DMS79 treated with DMSO at 0.1 percent for 48 hours (cell line): ENCODE data around the gene ITIH3.

Experiments used
- DNase-seq: peaks from one replicate; lab custom pipeline; 2025; lab: John Stamatoyannopoulos, UW

Gene ITIH3

DNA sequence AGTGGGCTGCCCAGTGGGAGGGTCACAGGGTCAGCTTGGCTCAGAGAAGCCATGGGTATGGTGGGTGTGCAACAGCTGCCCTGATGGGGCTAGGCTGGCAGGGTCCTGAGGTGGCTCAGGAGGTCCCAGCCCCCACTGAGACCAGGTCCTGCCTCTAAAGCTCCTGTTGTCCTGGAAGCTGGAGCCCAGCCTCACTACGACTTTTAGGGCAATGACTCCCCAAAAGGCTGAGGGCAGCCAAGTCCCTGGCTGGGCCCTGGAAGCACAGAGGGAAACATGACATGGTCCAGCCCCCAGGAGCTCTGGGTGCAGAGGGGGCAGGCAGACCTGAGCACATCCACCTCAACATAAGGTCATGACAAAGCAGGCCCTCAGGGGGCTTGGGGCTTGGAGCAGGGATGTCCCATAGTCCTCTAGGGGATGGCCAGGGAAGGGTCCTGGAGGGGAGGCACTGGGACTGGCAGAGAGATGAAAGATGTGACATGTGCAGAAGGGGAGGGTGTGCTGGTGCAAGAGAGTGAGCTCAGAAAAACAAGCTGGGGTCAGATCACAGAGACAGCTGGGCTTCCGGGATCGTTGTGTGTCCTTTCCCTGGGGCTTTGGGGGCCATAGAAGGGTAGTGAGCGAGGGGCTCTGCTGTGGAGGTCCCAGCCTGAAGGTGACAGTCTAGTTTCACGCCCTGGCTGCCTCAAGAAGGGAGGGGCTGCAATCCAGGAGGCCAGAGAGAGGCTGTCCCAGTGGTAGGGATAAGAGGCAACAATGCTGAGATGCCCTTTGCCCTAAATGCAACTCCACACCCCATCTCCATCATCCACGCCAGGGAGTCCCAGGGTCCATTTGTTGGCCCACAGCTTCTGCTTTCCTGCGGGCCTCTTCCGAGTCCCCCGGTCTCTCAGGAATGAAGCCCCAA is 639 bp upstream of the ITIH3 start:
- DNase-seq, result no peak

DNA sequence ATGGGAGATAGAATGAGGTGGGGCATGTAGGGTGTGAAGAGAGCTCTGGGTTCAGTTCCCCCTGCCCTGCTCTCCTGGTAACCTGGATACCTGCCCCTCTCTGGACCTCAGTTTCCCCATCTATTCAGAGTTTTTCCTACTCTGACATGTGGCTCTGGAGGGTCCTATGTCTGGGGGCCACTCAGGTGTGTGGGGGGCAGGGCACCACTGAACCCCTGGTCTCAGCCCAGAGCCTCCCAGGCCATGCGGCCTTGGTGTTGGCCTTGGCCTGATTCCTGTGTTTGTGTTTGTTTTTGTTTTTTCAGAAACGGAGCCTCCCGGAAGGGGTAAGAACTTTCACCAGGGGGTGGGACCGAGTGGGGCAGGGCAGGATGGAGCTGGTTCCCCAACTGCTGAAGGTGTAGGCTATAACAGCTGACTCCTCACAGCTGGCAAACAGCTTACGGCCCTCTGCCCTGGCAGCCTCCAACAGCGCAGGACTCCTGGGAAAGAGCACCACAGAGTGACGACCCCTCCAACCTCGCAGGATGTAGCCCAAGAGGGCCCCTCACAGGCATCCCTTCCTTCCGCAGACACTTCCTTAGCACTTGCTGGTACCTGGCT is 803 bp downstream of the ITIH3 start:
- no peak for DNase-seq

DNA sequence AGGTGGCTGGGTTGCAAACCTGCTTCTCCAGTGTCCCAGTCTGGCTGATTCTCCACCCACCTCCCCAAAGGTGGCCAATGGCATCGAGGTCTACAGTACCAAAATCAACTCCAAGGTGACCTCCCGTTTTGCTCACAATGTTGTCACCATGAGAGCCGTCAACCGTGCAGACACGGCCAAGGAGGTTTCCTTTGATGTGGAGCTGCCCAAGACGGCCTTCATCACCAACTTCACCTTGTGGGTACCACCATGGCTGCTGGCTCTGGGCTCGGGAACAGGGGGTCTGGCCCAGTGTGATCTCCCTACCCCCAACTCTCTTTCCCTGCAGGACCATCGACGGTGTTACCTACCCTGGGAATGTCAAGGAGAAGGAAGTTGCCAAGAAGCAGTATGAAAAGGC is 1.8 kb downstream of the ITIH3 start:
- DNase-seq, result no peak

DNA sequence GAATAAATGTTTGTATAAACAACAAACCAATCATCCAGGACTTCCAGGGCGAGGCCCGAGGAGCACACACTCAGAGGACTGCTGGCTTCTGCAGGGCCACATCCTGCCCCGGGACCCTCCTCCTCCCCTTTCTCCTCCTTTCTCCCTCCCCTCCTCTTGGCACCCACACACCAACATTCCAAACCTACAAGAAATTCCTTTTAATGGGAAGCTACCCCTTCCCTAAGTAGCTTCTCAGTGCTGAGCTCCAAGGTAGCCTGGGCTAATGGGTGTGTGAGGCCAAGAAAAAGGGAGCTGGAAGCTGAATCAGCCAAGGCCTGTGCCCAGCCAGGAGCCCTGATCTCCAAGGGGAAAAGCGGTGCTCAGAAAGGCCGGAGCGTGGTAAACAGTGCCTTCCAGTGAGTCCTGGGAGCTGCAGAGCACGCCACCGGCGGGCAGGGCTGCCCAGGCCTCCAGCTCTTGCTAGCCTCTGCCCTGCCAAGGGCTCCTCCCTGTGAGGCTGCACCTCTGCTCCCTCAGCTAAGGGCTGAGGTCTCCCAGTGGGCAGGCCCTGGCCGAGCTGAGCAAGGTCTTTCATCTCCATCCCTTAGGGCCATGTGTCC is 3.9 kb downstream of the ITIH3 start:
- DNase-seq, result no peak

DNA sequence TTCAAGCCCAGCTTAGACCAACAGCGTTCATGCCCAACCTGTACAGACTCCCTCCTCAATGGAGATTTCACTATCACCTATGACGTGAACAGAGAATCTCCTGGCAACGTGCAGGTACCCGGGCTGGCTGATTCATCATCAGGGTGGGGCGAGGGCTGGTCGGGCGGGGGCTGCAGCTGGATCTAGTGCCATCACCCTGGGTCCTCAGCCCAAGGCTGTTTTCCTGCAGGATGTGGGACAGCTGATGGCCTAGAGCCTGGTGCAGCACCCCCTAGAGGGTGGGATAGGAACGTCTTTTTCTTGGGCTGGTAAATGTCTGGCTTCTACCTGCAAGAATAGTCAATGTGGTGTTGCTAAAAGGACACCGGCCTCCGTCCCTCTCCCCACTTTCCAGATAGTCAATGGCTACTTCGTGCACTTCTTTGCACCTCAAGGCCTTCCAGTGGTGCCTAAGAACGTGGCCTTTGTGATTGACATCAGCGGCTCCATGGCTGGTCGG is 4.4 kb downstream of the ITIH3 start:
- no peak for DNase-seq

DNA sequence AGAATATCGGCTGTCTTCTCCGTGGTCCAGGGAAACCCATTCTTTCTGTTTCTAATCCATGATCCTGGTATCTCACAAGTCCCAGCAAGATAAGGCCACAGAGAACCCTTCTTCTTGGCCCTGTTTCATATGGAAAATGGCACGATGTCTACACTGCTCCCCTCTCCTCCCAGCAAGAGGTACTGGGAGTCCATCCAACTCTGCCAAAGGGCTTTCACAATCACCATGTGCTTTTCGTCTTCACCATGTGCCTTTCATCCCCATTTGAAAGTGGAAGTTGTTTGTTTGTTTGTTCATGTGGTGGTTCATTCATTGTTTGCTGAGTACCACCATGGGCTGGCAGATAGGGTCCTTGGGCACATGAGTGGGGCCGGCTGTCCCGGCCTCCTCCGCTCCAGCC is 5.5 kb downstream of the ITIH3 start:
- DNase-seq, result no peak

DNA sequence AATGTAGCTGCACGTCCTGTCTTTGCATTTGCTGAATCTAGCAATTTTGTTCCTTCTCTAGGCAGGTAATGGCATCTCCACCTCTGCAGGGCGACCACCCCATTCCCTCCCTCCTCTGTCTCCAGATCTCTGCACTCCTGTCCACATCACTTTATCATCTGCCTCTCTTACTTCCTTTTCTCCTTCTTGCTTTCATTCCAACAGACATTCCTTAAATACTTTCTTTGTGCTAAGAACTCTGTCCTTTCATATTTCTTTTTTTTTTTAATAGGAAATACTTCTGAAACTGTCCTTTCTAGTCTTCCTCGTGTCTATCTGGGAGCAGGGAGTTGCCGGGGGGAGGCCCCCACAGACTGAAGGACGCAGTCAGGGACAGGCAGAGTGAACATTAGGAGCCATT is 7.2 kb downstream of the ITIH3 start:
- no peak for DNase-seq

DNA sequence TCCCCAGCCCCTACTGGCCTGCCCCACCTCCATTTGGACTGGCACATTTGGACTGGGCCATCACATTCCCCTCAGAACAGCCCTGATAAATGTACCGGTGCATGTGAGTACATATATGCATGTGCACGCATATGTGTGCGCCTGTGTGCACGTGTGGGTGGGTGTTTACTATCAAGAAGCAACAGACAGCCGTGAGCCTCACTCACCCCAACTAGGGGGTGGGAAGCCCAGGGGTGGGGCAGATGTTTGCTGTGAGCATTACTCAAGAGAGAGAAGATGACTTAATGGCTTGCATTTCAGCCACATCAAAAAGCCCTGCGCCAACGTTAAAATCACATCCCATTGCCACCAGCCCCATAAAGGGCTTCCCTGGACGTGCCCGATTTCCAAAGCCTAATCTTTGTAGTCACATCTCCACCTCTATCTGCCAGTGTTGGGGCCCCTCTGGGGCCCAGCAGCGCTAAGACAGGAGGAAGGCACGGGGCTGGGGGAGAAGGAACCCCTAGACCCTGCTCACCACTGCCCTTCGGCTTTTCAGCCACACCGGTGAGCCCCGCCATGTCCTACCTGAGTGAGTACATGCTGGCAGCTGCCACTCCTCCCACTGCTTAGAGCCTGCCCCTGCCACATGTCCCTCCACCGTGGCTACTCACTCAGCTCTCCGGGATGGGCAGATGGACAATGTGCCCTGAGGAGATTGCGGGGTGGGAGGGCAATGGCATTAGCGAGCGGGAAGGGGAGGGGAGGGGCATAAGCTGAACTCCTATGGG is 10.9 kb downstream of the ITIH3 start:
- DNase-seq, result no peak

DNA sequence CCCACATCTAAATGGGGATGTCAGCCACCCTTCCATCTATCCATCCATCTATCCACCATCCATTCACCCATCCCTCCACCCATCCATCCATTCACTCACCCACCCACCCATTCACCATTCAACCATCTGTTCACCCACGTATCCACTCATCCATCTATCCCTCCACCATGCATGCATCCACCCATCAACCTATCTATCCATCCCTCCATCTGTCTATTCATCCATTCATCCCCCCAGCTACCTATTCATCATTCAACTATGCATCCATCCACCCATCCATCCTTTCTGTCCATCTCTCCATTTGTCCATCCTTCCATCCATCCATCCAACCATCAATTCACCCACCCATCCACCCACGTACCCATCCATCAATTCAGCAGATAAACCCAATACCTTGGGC is 14.6 kb downstream of the ITIH3 start:
- no peak for DNase-seq

DNA sequence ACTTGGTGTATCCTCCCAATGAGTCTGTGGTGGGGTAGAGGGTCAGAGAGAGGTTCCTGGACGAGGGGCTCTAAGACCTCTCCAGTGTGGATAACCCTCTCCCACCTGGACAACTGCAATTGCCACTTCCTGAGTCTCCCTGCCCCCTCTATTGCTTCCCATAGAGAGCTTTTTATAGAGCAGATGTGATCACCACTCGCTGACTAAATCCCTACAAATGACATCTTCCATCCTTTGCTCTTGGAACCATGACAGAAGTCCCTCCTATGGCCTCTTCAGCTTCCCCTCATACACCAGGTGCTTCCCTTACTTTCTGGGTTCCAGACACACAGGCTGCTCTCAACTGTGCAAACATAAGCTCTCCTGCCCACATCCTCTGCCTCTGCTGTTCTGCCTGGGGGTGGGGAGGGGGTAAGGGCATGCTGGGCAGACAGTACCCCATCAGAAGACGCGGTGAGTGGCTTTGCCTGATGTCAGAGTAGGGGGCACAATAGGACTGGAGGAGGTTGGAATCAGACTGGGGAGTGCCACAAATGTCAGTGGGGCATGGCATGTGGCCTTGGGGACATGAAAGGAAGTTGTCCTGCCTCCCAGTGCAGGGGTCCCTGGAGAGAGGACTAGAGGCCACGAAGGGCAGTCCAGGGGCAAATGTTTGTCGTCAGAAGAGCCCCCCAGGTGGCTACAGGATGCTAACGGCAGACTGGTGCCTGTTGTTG is 15.2 kb downstream of the ITIH3 start:
- no peak for DNase-seq

DNA sequence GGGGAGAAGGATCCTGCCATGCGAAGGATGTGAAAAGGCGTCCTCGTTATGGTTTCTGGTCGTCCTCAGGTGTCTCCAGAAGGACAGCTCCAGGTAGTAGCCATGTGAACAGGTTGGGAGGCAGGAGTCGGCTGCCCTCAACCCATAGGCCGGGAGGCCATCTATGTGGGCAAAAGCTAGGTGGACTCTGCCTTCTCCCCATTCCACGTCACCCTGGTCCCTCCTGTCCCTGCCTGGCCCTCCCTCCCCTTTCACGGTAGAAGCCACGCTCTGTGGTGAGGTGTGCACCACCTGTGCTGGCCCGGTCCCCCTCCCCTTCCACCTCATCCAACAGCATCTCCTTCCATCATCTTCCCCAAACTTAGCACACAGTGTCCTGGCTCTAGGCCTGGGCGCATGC is 16.3 kb downstream of the ITIH3 start:
- no peak for DNase-seq

DNA sequence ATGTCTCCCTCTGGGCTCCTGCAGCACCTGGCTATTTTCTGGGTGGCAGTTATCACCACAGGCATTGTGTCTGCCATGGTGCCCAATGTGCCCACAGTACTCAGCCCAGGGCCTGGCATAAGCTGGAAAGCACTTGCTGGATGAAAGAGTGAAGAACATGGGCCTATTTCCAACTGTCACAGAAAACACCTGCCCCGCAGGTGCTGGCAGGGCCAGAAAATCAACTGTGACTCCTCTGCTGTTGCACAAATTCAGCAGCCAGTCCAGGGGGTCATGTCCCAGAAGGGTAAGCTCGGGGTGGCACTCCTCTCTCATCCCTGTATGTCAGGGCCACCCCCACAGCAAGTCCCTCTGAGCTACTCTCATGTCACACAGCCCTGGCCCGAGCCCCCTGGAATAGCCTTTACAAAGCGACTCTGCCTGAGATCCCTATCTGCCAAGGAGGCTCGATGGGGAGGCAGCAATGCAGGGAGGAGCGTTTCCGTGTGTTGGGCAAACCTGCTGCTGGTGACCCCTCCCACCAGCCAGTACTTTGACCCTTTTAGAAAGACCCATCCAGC is 16.9 kb downstream of the ITIH3 start:
- no peak for DNase-seq

DNA sequence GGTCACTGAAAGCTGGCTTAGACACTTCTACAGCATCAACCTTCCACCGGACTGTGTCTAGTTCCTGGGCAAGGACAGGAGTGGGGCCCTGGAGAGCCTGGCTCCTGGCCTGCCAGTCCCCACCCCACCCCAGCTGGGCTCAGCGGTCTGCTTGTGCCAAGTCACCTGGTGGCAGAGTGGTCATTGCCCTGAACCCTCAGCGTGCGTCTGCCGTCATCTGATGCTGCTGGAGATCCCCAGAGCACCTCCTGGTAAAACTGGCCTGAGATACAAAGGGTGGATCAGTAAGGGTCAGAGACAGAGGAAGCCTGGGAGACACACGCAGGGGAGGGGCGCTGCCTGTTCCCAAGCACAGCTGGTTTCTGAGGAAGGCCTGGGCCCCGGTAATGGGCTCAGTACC is 19.2 kb downstream of the ITIH3 start:
- no peak for DNase-seq

DNA sequence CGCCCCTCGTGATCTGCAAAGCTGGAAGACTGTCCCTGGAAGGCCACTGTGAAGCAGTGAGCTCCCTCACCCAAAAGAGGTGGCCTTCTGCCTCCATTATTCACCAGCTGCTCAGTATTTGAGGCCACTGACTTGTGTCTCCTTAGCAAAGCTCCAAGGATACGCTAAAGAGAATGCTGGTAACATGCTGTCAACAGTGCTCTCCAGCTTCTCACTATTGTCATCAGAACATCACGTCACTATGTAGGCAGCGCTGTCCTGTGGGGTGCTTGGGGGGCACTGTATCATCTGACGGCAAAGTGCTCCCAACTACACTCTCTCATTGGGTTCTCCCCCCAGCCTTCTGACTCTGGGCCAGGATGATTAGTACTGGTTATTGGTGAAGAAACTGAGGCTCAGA is 21.6 kb downstream of the ITIH3 start:
- no peak for DNase-seq

DNA sequence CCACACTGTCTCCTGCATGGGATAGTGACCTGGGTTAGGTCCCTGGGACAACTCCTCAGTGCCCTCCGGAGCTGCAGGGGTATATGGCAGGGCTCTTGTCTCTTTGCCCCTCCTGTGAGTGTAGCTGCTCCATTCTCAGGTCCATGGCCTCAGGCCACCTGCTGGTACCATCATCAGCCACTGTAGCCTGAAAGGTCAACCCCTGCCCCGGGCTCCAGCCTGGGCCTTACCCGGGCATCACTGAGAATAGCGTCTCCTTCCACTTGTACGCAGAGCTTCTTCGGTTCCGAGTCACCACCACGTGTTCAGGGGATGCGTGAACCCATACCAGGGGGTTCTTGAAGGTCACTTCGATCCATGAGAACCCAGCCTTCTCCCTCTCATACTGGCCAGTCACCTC is 22.1 kb downstream of the ITIH3 start:
- no peak for DNase-seq

DNA sequence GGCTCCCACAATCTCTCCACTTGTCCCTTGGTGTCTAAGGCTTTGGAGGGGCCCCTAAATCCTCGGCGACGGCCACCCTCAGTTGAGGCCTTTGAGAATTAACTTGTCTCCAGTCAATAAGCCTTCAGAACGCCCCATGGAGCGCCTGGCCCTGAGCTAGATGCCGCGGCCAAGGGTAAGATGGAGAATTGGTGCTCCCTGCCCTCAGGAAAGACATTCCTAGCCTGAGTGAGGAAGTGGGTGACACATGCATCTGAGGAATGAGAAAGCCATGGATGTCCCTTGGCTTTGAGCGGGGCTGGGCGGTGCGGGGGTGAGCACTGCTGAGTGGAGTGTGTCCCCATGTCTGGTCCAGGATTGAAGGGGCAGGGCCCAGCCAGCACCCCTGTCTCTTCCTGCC is 22.6 kb downstream of the ITIH3 start:
- no peak for DNase-seq

DNA sequence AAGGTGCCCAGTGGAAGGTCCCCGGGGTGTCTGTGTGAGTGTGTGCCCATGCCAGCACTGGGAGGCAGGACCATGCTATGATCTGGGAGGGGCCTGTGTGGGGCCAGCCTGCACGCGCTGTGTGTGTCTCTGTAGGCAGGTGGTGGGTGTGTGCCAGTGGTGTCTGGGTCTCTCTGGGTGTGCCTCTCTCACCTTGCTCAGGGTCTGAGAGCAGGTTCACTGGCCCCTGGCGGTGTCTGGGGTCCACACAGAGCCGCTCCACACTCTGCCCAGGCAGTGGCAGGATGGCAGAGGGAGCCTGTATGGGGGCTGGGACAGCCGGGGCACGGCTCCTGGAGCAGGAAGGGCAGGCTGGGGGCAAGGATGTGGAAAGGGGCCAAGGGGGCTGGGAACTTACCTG is 23.3 kb downstream of the ITIH3 start:
- DNase-seq, result no peak

DNA sequence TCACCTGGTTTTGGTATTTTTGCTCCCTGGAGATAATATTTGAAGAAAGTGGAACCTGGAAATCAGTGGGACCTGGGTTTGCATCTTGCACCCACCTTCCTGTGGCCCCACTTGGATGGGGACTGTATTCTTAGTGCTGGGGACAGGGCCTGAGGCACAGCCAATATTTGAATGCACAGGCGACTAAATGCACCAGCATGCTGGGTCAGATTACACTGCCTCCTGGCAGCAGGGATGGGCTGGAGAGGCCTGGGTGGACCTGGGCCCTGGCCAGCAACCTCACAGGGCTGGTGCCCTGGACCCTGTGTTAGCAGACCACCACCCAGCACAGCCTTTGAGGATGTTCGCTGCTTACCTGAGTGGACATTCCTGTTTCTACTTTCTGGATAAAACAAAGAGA is 25.3 kb downstream of the ITIH3 start:
- DNase-seq, result no peak

DNA sequence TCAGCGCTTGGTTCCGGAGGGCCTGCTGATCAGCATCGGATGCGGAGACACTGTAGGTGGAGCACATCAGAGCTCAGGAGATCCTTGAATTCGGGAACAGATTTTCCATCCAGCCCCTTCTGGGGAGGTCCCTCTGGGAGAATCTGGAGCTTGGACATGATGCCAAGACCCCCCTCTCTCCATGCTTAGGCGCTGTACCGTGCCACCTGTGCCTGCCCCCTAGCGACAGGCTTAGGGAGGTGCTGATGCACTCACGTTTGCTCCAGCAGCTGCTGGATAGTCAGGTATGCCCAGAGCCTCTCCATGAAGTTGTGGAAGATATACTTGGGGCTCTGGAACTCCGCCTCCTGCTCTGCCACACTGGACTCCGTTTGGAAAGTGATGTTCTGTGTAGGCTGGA is 26.1 kb downstream of the ITIH3 start:
- DNase-seq, result no peak

DNA sequence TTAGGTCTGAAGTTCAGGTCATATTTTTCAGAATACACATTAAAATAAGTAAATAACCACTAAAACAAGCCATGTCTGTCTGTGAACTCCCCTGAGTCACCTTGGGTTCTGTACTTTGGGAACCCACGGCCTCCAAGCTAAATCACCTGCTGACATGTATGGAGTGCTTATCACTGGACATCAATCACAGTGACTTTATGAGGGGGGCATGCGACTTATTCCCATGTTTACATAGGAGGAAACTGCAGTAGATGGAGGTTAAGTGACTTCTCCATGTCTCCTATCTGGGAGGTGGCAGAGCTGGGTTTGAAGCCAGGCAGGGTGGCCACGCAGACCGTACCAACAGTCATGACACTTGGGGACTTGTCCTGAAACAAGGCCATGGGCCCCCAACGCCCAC is 27.8 kb downstream of the ITIH3 start:
- DNase-seq, result no peak

DNA sequence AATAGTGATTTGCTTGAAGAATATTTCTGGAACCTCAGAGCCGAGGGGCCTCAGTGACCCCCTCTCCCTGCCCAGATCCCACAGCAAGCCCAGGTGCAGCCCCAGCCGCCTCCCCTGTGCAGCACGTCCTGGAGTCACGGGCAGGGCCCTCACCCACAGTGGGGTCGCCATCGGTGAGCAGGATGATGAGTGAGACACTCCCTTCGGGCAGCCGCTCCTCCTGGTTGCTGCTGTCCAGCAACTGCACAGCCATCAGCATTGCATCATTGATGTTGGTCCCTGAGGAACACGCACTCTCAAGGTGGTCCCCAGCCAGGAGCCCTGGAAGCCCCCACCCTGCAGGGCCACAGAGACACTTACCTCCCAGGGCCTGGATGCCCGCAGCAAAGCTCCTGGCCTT is 29.4 kb downstream of the ITIH3 start:
- no peak for DNase-seq

DNA sequence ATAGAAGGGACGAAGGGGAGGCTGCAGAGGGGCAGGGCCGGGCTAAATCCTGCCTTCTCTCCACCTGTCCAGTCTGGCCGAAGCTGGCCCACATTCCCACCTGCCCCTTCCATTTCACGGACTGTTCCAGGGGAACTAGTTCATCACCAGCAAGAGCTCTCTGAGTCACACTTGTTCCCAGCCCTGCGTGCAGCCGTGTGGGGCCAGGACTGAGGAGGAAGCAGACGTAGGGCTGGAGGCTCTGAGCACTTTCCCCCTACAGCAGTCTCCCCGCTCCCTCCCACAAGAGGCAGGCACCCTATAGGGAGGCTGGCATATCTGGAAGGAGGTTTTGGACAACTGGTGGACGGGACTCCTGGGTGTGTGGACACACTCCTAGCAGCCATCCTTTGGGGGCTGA is 32.8 kb downstream of the ITIH3 start:
- DNase-seq, result no peak
